ENCODE results near the gene OSTN.

OSTN gene, protein sequence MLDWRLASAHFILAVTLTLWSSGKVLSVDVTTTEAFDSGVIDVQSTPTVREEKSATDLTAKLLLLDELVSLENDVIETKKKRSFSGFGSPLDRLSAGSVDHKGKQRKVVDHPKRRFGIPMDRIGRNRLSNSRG

GRCh38 chr3:191198932-191199331 is at the start of gene OSTN:
TSS of gene OSTN (plus strand) at chr3:191199241. CDS start at chr3:191212533, 13,292 bp downstream.
- no peak within 1 kb of the TSS for H3K4me3 ChIP-seq (replicated peaks in 1 of 2; ENCODE audit: low read depth in 2 of 2, low read length in 2 of 2)
- no peak for DNase-seq (ENCODE audit: low read depth in 2 of 2)
- TF ChIP-seq CTCF (IDR thresholded peaks at IDR 0.05; ENCODE audit: low read depth, low read length): no peak

- no peak overlapping the region for H3K4me3 ChIP-seq (replicated peaks in 1 of 2; ENCODE audit: low read depth in 2 of 2, low read length in 2 of 2)
- TF ChIP-seq CTCF (IDR thresholded peaks at IDR 0.05; ENCODE audit: low read depth, low read length): no peak
- DNase-seq (ENCODE audit: low read depth in 2 of 2): no peak
Measured at GRCh38 chr3:191151653-191152052, 47.4 kb upstream of the OSTN start.

DNA sequence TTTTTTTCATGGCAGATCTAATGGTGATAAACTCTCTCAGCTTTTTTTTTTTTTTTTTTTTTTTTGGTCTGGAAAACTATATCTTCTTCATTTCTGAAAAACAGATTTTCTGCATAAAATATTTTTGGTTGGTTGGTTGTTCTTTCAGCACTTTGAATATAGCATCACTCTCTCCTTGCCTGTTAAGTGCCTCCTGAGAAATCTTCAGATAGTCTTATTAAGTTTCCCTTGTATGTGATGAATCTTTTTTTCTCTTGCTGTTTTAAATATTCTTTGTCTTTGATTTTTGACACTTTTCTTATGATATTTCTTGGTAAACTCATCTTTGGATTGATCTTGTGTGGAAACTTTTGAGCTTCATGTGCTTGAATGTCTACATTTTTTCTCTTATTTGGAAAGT is 44.2 kb upstream of the OSTN start:
- no peak for TF ChIP-seq CTCF (IDR thresholded peaks at IDR 0.05; ENCODE audit: low read depth, low read length)
- no peak for DNase-seq (ENCODE audit: low read depth in 2 of 2)
- no peak overlapping the region for H3K4me3 ChIP-seq (replicated peaks in 1 of 2; ENCODE audit: low read depth in 2 of 2, low read length in 2 of 2)

DNA sequence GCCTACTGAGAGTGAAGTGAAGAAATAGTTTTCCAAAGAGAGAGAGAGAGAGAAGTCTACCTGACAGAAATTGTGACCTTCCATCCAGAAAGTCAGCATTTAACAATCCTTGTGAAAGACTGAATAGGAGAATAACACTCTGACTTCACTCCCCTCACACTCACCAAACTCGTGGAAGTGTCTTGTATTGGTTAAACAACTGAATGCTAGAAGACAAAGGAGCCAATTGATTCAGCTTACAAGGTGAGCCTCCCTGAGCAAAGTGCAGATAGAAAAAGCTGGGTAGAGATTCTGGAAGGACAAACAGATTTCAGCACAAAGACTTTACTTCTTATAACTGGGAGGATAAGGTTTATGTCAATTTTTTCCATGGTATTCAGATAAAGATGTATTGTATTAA is 40.8 kb upstream of the OSTN start:
- H3K4me3 ChIP-seq (replicated peaks in 1 of 2; ENCODE audit: low read depth in 2 of 2, low read length in 2 of 2): no peak overlapping the region
- DNase-seq (ENCODE audit: low read depth in 2 of 2): no peak
- no peak for TF ChIP-seq CTCF (IDR thresholded peaks at IDR 0.05; ENCODE audit: low read depth, low read length)

- no peak for TF ChIP-seq CTCF (IDR thresholded peaks at IDR 0.05; ENCODE audit: low read depth, low read length)
- H3K4me3 ChIP-seq (replicated peaks in 1 of 2; ENCODE audit: low read depth in 2 of 2, low read length in 2 of 2): no peak overlapping the region
- no peak for DNase-seq (ENCODE audit: low read depth in 2 of 2)
Measured at GRCh38 chr3:191158815-191159214, 40.2 kb upstream of the OSTN start.

GRCh38 chr3:191165802-191166201 is 33.2 kb upstream of the OSTN start:
- TF ChIP-seq CTCF (IDR thresholded peaks at IDR 0.05; ENCODE audit: low read depth, low read length): no peak
- H3K4me3 ChIP-seq (replicated peaks in 1 of 2; ENCODE audit: low read depth in 2 of 2, low read length in 2 of 2): no peak overlapping the region
- no peak for DNase-seq (ENCODE audit: low read depth in 2 of 2)

- no peak overlapping the region for H3K4me3 ChIP-seq (replicated peaks in 1 of 2; ENCODE audit: low read depth in 2 of 2, low read length in 2 of 2)
- DNase-seq (ENCODE audit: low read depth in 2 of 2): no peak
- no peak for TF ChIP-seq CTCF (IDR thresholded peaks at IDR 0.05; ENCODE audit: low read depth, low read length)
Measured at GRCh38 chr3:191166368-191166767, 32.7 kb upstream of the OSTN start.

Measured in cardiac fibroblast (primary cell).